HepG2 (cell line): ENCODE results near the gene PCYOX1L. TPM values are rescaled to one million over a fixed set of nuclear protein-coding genes. Genes with fewer than 3 reads are reported as not detected.

Source experiments
- IRX3 ChIP-seq: sonication (generic); formaldehyde crosslinking; IDR thresholded peaks from 2 replicates; pipeline ENCODE4 v1.8.1; 2023; ENCODE audit warnings: mild to moderate bottlenecking, low read depth, missing genetic modification reagents, borderline replicate concordance
- MIER2 ChIP-seq: IDR thresholded peaks from 2 replicates; pipeline ENCODE4 v1.6.1; 2016; ENCODE audit warnings: missing biosample characterization, missing genetic modification reagents
- NFE2 ChIP-seq: sonication (generic); formaldehyde crosslinking; IDR thresholded peaks from 2 replicates; pipeline ENCODE4 v1.4.0; 2020; ENCODE audit warnings: missing genetic modification reagents
- NFKB2 ChIP-seq: sonication (generic); formaldehyde crosslinking; IDR thresholded peaks from 2 replicates; pipeline ENCODE4 v1.4.0; 2020; ENCODE audit warnings: missing genetic modification reagents, borderline replicate concordance
- RARG ChIP-seq: sonication (generic); formaldehyde crosslinking; IDR thresholded peaks from 2 replicates; pipeline ENCODE4 v1.4.0; 2020; ENCODE audit warnings: low read depth, mild to moderate bottlenecking, missing genetic modification reagents
- RORA ChIP-seq: sonication (generic); formaldehyde crosslinking; IDR thresholded peaks from 2 replicates; pipeline ENCODE4 v1.5.0; 2020; ENCODE audit warnings: mild to moderate bottlenecking, missing genetic modification reagents, moderate library complexity
- SAP130 ChIP-seq: IDR thresholded peaks from 2 replicates; pipeline ENCODE4 v1.6.1; 2016; ENCODE audit warnings: low read depth
- SMAD3 ChIP-seq: sonication (generic); formaldehyde crosslinking; IDR thresholded peaks from 2 replicates; pipeline ENCODE4 v1.4.0; 2020; ENCODE audit warnings: missing genetic modification reagents
- SMARCC2 ChIP-seq: fragments of 450-650 bp; IDR thresholded peaks from 2 replicates; pipeline ENCODE4 v1.6.1; 2017; ENCODE audit warnings: antibody characterized with exemption, mild to moderate bottlenecking
- TERF1 ChIP-seq: sonication (generic); formaldehyde crosslinking; IDR thresholded peaks from 2 replicates; pipeline ENCODE4 v1.8.0; 2022; ENCODE audit warnings: mild to moderate bottlenecking, missing genetic modification reagents, moderate library complexity
- TFDP1 ChIP-seq: IDR thresholded peaks from 2 replicates; pipeline ENCODE4 v1.6.1; 2016; ENCODE audit warnings: missing compliant biosample characterization, missing genetic modification reagents, borderline replicate concordance
- UBTF ChIP-seq: sonication (generic); formaldehyde crosslinking; IDR thresholded peaks from 2 replicates; pipeline ENCODE4 v1.4.0; 2020; ENCODE audit warnings: mild to moderate bottlenecking, missing genetic modification reagents
- ZBTB42 ChIP-seq: sonication (generic); formaldehyde crosslinking; IDR thresholded peaks from 2 replicates; pipeline ENCODE4 v1.5.0; 2020; ENCODE audit warnings: mild to moderate bottlenecking, missing genetic modification reagents
- ZFP91 ChIP-seq: sonication (generic); formaldehyde crosslinking; IDR thresholded peaks from 2 replicates; pipeline ENCODE4 v1.9.0; 2022; ENCODE audit warnings: missing genetic modification reagents, mild to moderate bottlenecking, borderline replicate concordance
- ZNF24 ChIP-seq: fragments of 450-650 bp; IDR thresholded peaks from 2 replicates; pipeline ENCODE4 v1.6.1; 2017; ENCODE audit warnings: antibody characterized with exemption, mild to moderate bottlenecking
- ZNF33B ChIP-seq: sonication (generic); formaldehyde crosslinking; IDR thresholded peaks from 2 replicates; pipeline ENCODE4 v1.5.1; 2020; ENCODE audit warnings: mild to moderate bottlenecking, missing genetic modification reagents
- ZNF484 ChIP-seq: sonication (generic); formaldehyde crosslinking; IDR thresholded peaks from 2 replicates; pipeline ENCODE4 v1.5.1; 2020; ENCODE audit warnings: mild to moderate bottlenecking, low read depth, missing genetic modification reagents, borderline replicate concordance
- ZNF496 ChIP-seq: sonication (generic); formaldehyde crosslinking; IDR thresholded peaks from 2 replicates; pipeline ENCODE4 v1.8.1; 2023; ENCODE audit warnings: mild to moderate bottlenecking, moderate library complexity, missing genetic modification reagents; ENCODE audit not compliant: insufficient replicate concordance
- ZNF75D ChIP-seq: sonication (generic); formaldehyde crosslinking; IDR thresholded peaks from 2 replicates; pipeline ENCODE4 v1.8.1; 2023; ENCODE audit warnings: missing genetic modification reagents, mild to moderate bottlenecking, borderline replicate concordance
- polyA plus RNA-seq, 8 experiments: library from polyadenylated mRNA; depleted of rRNA in 3 of 8; stranded (reverse) in 7 of 8; unstranded in 1 of 8; fragments of >200 nt; fragmentation: Illumina TruSeq in 4 of 8; extraction: Trizol in 4 of 8; gene quantifications; 2 replicates each; pipeline versions ENCODE4 v1.2.1 to v1.2.3, GENCODE V29; 2011 to 2016; ENCODE audit warnings: low read depth in 4 of 8, missing spikeins in 1 of 8, mixed read lengths in 1 of 8; ENCODE audit not compliant: insufficient read depth in 1 of 8
- total RNA-seq, 5 experiments: library from RNA; depleted of rRNA; stranded (reverse); fragments of >200 nt; fragmentation: Illumina TruSeq; extraction: Trizol; gene quantifications; 2 replicates each; pipeline ENCODE4 v1.2.3, GENCODE V29; 2016; ENCODE audit warnings: low read depth in 1 of 5
- TF ChIP-seq, protein P1 (sequence below): sonication (generic); formaldehyde crosslinking; IDR thresholded peaks from 2 replicates; pipeline ENCODE4 v1.8.1; 2023; ENCODE audit warnings: missing genetic modification reagents, mild to moderate bottlenecking, borderline replicate concordance
- TF ChIP-seq, protein P2 (sequence below): conservative IDR thresholded peaks from 2 replicates; pipeline ENCODE4 v1.6.1; 2018; ENCODE audit warnings: missing genetic modification reagents
- TF ChIP-seq, protein P3 (sequence below): IDR thresholded peaks from 2 replicates; pipeline ENCODE4 v1.6.1; 2016; ENCODE audit warnings: low read depth

Gene PCYOX1L
- total and polyA plus RNA-seq, 2 of the 13 experiments (the other 11 are each of a cell fraction or from before 2014, with no cell fraction given), result 1.00 to 3.7 TPM

DNA sequence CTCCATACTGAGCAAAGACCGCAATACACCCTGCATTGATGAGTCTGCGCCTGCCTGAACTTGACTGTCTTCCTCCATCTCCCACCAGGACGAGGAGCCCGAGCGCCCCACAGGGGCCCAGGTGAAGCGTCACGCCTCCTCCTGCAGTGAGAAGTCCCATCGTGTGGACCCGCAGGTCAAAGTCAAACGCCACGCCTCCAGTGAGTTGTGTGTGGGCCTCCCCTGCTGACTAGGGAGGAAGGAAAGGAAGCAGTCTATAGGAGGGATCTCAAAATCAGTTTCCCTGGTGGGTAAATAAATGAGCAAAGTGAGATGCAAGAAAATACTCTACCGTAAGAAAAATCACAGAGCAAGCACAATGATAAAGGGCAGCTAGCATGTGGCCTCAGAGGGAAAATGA lies 35.3 kb upstream of the PCYOX1L start (continued):
- TF ChIP-seq UBTF (CRISPR knock-in tag), result no peak
- no peak for TF ChIP-seq NFKB2 (CRISPR knock-in tag)
- TF ChIP-seq NFE2 (CRISPR knock-in tag), result no peak
- TF ChIP-seq TERF1, result no peak
- TF ChIP-seq, protein P1, sequence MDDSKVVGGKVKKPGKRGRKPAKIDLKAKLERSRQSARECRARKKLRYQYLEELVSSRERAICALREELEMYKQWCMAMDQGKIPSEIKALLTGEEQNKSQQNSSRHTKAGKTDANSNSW (CRISPR knock-in tag), result no peak
- TF ChIP-seq, protein P2, sequence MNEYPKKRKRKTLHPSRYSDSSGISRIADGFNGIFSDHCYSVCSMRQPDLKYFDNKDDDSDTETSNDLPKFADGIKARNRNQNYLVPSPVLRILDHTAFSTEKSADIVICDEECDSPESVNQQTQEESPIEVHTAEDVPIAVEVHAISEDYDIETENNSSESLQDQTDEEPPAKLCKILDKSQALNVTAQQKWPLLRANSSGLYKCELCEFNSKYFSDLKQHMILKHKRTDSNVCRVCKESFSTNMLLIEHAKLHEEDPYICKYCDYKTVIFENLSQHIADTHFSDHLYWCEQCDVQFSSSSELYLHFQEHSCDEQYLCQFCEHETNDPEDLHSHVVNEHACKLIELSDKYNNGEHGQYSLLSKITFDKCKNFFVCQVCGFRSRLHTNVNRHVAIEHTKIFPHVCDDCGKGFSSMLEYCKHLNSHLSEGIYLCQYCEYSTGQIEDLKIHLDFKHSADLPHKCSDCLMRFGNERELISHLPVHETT (CRISPR knock-in tag), result no peak
- TF ChIP-seq SMARCC2, result no peak
- TF ChIP-seq, protein P3, sequence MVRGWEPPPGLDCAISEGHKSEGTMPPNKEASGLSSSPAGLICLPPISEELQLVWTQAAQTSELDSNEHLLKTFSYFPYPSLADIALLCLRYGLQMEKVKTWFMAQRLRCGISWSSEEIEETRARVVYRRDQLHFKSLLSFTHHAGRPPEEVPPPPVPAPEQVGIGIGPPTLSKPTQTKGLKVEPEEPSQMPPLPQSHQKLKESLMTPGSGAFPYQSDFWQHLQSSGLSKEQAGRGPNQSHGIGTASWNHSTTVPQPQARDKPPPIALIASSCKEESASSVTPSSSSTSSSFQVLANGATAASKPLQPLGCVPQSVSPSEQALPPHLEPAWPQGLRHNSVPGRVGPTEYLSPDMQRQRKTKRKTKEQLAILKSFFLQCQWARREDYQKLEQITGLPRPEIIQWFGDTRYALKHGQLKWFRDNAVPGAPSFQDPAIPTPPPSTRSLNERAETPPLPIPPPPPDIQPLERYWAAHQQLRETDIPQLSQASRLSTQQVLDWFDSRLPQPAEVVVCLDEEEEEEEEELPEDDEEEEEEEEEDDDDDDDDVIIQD, result peak; percentile 29; the same call in 1 of the 2 replicates
- TF ChIP-seq ZNF24, result no peak
- no peak for TF ChIP-seq TFDP1
- no peak for TF ChIP-seq ZNF33B (CRISPR knock-in tag)
- no peak for TF ChIP-seq ZBTB42 (CRISPR knock-in tag)
- no peak for TF ChIP-seq RORA (CRISPR knock-in tag)
- TF ChIP-seq ZFP91 (CRISPR knock-in tag), result 0 out of 2 replicates have a peak, but pooled peaks have one; percentile 38
- TF ChIP-seq SMAD3 (CRISPR knock-in tag), result no peak
- TF ChIP-seq MIER2 (CRISPR knock-in tag), result no peak
- TF ChIP-seq SAP130 (CRISPR knock-in tag), result peak; percentile 53; the same call in 1 of the 2 replicates
- TF ChIP-seq ZNF484, result no peak
- no peak for TF ChIP-seq RARG (CRISPR knock-in tag)
- no peak for TF ChIP-seq ZNF75D (CRISPR knock-in tag)
- no peak for TF ChIP-seq IRX3 (CRISPR knock-in tag)
- no peak for TF ChIP-seq ZNF496 (CRISPR knock-in tag)
